H4 (cell line): Measurements from ENCODE around the gene GPR137B. TPM values are rescaled to one million over a fixed set of nuclear protein-coding genes. Genes with fewer than 3 reads are reported as not detected.
"Not testable (repeated sequence)": the region's sequence is repeated elsewhere in the genome, so short reads cannot be mapped to it uniquely, and the experiment has no call there.

Source experiments
- DNase-seq: peaks from one replicate; pipeline ENCODE4 v3.0.0-alpha.2; 2015; ENCODE audit warnings: low spot score
- total RNA-seq: library from RNA; depleted of rRNA; stranded (reverse); fragments of >200 nt; shearing (Covaris generic); gene quantifications from 2 replicates; pipeline ENCODE4 v1.2.3, GENCODE V29; 2014

The GPR137B gene
- total RNA-seq, 1 experiment from 2014 or later = 11.4 TPM

DNA sequence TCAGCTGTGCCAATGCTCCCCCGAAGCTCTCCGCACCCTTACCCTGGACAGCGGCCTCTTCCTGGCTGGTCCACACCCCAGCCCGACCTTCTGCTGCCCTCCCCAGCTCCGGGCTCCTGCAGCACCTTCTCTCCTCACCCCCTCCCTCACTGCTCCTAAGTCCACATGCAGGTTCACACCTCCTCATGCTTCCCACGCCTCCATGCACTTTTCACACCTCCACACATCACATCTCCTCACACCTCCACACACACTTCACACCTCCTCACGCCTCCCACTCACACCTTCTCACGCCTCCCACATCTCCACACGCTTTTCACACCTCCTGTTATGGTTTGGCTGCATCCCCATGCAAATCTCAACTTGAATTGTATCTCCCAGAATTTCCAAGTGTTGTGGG, 18.9 kb downstream of the GPR137B start:
- DNase-seq = no peak

DNA sequence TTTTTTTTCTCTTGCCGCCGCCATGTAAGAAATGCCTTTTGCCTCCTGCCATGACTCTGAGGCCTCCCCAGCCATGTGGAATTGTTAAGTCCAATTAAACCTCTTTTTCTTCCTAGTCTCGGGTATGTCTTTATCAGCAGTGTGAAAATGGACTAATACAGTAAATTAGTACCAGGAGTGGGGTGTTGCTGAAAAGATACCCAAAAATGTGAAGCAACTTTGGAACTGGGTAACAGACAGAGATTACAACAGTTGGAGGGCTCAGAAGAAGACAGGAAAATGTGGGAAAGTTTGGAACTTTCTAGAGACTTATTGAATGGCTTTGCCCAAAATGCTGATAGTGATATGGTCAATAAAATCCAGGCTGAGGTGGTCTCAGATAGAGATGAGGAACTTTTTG, 19.4 kb downstream of the GPR137B start:
- not testable (repeated sequence) for DNase-seq

DNA sequence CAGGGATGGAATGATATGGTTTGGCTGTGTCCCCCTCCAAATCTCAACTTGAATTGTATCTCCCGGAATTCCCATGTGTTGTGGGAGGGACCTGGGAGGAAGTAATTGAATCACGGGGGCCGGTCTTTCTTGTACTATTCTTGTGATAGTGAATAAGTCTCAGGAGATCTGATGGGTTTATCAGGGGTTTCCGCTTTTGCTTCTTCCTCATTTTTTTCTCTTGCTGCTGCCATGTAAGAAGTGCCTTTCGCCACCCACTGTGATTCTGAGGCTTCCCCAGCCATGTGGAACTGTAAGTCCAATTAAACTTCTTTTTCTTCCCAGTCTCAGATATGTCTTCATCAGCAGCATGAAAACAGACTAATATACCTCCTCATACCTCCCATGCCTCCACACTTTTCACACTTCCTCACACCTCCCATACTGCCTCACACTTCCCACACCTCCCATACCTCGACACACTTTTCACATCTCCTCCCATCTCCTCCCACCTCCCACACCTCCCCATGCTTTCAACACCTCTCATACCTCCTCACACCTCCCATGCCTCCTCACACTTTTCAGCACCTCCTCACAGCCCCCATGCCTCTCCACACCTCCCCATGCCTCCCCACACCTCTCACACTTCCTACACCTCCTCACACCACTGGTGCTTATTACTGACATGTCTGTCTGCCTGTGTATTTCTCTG, 21.3 kb downstream of the GPR137B start:
- no peak for DNase-seq

DNA sequence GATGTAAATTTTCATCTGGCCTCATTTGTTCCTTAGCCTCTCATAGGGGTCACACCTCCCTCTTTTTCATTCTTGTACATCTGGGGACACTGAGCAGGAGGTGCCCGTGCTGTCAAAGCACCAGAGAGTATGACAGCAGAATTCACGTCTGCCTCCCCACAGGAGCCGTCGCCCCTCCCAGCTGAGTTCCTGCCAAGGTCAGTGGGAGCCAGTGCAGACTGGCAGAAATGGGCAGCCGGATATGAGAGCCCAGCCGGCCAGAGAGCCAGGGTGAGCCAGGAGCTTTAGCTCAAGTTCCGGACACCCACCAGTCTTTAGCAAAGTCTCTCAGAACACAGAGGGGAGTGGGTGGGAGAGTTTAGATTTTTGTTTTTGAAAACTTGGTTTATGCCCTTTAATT, 21.9 kb downstream of the GPR137B start:
- DNase-seq = no peak

DNA sequence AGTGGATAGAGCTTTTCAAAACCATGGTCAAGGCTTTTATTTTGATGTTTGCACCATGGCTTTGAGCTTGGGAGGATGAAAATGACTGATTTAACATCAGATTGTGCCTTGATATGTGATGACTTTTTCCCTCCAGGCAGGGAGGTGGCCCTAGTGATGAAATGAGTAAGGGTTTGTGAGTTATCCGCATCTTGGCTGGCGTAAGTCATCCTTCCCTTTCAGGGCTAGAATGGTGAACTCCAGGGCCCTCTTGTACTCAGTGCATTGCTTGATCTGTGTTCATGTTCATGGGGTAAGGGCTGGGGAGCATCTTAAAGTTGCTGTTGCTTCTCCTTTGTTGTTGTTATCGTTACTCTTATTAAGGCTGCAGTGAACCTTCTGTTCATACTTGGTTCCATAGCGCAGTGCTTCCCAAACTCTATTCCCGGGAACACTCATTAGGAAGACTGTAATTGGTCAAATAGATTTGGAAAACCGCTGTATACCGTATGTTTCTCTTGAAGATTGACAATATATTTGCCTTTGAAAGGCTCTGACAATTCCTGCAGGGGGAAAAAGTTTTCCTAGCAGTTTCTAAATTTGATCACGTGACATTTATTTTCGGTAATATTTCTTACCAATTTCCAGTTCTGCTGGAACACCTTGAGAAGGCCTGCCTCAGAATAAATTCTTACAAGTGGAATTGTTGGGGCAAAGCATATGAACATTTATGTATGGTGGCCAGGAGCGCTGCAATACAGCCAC, 23.1 kb downstream of the GPR137B start:
- no peak for DNase-seq

DNA sequence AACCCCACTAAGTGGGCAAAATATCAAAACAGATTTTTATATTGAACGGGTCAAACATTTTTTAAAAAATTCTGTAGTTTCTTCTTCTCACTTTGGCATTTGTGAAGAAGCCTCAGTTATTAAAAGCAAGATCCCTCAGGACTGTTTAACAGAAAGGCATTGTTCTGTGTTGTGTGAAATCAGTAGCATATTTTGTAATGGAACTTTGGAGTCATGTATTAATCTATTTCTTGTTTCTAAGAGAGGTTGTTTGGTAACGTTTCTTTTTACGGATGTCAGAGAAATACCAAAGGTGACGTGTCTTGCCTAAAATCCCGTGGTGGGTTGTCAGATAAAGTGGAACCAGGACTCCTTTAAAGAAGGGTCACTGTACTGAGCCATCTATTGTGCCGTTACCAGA, 23.7 kb downstream of the GPR137B start:
- DNase-seq = no peak

DNA sequence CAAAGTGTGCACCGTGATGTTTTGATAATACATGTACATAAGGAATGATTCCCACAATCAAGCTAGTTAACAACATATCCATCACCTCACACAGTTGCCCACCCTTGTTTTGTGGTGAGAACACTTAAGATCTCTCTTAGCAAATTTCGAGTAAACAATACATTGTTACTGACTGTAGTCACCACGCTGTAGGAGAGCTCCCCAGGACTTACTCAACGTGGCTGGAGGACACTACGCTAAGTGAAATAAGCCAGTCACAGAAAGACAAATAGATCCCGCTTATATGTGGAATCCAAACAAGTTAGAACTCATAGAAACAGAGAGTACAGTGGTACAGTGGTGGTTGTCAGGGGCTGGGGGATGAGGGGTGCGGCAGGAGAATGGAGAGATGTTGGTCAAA, 24.8 kb downstream of the GPR137B start:
- DNase-seq = no peak

DNA sequence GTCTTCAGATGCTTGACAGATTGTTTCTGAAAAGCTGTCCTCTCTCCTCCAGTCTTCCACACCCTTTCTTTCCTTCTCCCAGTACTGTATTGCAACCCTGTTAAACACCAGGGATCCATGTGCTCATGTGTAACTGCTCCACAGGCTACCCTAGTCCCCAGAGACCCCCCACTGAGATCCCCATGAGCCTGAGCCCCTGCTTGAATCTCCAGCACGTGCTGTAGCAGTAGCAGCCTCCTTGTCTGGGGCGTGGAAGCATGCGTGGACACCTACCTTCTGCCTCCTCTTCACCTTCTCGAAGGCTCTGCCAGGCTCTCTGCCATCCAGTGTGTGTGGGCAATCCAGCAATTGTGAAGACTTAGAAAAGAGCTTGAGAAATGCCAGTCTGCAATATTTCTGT, 25.2 kb downstream of the GPR137B start:
- DNase-seq = no peak

DNA sequence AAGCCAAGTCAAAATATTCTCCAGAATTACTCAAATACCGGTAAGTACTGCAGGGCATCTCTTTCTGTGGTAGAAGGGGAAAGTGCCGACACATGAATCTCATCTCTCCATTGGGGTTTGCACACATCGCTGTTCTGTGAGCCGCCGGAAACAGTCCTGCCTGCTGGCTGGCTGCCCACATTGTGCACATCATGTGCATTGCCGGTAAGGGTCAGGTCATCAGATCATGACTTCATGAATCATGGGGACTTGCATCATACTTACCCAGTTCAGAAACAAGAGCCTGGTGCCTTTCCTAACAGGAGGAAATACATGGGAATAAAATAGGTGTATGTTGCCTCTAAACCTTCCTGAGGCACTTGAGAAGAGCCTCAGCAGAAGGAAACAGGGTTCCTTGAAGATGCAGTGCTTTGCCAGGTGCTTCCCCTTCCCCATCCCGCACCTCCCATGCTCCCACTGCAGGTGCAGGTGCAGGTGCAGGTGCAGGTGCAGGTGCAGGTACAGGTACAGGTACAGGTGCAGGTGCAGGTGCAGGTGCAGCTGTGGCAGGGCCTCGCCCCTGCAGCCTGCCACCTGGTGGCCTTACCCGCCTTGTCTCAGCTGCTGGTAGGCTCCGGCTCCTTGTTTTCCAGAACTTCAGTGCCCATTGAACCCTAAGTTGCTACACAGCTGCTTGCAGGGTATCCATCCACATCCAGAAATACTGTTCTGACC, 26.5 kb downstream of the GPR137B start:
- DNase-seq = no peak

DNA sequence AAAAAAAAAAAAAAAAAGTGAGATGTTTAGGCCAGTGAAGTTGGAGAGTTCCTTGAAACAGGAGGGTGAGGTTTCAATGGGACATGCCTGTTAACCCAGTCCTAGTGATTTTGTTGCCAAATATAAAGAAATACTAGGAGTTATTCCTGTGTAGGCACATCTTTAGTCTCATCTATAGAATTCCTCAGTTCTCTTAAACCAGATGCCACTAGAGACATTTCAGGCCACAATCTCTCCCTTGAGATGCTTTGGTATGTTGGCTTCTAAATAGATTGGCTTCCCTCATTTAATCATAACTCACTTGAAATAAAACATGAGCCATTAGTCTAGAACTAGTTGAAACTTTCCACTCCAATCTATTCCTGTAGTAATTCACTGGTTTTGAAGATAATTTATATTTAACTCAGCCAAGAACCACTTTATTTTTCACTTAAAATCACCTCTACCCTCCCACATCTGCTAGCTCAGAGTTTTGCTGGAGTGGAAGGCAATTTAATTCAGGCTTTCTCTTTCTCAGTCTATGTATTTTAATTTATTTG, 29.8 kb downstream of the GPR137B start:
- DNase-seq = no peak

DNA sequence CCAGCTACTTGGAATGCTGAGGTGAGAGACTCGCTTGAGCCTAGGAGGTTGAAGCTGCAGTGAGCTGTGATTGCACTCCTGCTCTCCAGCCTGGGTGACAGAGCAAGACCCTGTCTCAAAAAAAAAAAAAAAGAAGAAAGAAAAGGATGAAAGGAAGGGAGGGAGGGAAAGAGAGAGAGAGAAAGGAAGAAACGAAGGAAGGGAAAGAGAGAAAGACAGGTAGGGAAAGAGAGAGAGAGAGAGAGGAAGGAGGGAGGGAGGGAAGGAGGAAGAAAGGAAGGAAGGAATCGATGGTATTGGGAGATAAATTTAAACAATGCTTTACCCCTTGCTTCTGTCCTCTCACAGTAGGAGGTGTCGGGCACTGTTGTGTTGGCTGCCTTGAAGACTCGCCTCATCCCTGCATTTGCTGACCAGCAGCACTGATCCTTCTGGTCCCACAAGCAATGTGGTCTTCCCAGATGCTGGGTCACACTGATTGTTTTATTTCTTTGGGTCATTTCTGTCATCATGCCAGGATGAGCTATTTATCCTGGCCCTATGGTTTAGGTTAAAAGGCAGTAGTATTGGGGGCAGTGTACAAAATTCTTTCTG, 30.9 kb downstream of the GPR137B start:
- no peak for DNase-seq

DNA sequence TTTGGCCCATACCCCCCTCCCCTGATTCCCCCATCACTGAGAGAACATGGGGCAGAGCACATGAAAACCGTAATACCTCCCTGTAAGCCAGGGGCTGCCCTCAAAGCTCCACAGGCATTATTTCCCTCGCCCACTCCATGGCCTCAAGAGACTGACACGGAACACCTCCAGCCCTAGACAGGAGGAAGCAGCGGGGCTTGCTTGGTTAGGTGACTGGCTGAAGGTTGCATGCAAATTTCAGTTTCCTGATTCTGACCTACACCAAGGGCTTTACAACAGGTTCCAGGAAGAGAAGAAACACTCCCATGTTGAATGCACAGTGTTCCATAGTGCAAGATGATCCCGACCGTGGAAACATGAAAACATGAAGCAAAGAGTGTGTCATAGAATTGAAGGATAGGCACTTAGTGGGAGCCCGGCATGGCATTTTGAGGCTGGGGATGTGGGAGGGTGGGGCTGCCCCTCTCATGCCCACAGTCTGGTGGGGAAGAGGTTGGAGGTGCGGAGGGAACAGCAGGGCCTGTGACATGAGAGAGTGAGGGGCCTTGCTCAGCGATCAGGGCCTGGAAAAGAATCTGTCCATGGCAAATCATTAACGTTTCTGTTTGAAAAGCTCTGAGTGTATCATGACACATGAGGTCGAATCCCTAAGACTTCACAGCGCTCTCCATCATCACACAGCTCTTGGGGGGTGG, 33.5 kb downstream of the GPR137B start:
- no peak for DNase-seq

DNA sequence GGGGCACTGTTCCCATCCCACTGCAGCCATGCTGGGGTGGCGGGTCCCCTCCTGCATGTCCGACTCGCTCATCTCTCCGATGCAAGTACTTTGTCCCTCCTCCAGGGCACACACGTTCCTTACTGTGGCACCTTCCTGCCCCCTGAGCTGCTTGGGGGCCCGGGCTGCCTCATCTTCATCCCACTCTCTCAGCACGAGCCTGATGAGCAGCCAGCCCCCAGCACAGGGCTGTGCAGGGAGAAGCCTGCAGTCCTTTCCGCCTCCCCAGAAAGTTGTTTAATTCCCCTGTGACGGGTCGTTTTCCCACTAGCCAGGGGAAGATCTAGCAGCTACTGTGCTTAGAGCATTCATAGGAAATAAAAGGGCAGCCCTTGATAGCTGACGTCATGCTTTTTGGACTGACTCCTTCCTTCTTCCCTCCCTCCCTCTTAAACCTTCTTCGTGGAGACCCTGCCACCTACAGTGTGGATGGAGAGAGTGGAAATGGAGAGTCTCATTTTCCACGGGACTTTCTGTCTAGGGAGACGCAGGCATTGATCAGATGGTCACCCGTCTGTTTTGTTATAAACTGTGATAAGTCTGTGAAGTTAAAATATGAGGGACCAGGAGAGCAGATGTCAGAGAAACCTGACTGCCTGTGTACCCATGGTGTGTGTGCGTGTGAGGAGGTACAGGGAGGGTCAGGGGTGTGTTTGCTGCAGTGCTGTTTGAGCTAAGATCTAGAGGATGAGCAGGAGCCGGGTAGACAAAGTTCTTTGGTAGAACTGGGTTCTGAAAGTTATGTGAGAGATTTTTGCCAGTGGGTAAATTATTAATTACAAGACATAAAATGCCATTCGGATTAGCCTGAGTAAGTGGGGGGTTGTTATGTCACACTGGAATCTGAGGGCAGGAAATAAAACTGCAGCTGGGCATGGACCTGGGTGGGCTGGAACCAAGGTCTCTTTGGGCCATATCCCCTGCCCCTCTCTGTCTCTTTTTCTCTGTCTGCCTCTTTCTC, 34.3 kb downstream of the GPR137B start:
- no peak for DNase-seq

DNA sequence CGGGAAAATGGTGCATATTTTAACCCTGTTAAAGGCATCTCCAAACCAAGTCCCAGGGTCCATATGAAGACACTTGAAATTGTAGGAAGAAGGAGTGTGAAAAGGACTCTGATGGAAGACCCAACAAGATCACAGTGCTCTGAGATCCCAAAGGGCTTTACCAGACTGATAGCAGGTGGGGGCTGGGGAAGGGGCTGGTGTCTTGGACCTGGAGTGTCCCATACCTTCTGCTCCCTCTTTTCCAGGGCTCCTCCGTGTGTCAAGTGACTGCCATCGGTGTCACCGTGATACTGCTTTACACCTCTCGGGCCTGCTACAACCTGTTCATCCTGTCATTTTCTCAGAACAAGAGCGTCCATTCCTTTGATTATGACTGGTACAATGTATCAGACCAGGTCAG, 37.3 kb downstream of the GPR137B start:
- DNase-seq = no peak

DNA sequence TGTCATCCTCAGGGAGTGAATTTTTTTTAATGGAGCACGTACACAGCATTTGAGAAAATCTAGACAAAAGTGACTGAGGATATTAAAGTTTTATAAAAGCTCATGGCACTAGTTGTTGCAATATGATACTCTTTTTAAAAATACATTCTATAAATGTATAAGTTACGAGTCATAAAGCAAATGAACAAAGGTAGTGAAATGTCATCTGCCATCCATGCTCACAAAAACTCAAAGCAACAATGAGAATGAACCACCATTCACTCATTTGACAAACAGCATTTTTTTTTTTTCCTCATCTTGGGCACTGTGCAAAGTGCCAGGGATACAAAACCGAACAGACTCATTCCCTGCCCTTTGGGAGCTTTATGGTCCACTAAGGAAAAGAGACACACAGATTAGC, 38.7 kb downstream of the GPR137B start:
- no peak for DNase-seq

DNA sequence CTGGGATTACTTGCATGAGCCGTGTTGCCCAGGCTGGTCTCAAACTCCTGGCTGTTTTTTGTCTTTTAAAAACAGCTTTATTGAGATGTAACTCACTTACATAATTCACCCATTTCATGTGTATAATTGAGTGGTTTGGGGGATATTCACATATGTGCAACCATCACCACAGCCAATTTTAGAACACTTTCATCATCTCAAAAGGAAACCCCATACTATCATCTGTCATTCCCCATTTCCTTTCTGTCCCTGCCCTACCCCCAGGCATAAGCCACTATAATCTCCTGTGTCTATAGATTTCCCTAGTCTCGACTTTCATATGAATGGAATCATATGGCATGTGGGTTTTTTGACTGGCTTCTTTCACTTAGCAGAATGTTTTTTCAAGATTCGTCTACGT, 43.3 kb downstream of the GPR137B start:
- no peak for DNase-seq

DNA sequence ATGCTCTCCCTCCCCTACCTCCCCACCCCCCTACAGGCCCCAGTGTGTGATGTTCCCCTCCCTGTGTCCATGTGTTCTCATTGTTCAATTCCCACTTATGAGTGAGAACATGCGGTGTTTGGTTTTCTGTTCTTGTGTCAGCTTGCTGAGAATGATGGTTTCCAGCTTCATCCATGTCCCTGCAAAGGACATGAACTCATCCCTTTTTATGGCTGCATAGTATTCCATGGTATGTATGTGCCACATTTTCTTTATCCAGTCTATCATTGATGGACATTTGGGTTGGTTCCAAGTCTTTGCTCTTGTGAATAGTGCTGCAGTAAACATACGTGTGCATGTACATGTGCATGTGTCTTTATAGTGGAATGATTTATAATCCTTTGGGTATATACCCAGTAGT, 44.1 kb downstream of the GPR137B start:
- not testable (repeated sequence) for DNase-seq

DNA sequence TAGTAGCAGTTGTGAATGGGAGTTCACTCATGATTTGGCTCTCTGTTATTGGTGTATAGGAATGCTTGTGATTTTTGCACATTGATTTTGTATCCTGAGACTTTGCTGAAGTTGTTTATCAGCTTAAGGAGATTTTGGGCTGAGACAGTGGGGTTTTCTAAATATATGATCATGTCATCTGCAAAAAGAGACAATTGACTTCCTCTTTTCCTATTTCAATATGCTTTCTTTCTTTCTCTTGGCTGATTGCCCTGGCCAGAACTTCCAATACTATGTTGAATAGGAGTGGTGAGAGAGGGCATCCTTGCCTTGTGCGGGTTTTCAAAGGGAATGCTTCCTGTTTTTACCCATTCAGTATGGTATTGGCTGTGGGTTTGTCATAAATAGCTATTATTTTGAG, 45.7 kb downstream of the GPR137B start:
- not testable (repeated sequence) for DNase-seq

DNA sequence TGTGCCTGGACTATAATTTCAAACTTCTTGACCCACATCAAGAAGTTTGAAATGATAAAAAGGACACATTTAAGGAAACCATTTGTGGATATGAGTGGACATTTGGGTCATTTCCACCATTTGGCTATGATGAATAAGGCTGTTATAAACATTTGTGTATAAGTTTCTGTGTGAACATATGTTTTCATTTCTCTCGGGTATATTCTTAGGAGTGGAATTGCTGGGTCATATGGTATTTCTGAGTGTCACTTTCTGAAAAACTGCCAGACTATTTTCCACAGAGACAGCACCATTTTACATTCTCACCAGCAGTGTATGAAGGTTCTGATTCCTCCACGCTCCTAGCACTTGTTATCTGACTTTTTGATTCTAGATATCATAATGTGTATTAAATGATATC, 50.8 kb downstream of the GPR137B start:
- DNase-seq = no peak

DNA sequence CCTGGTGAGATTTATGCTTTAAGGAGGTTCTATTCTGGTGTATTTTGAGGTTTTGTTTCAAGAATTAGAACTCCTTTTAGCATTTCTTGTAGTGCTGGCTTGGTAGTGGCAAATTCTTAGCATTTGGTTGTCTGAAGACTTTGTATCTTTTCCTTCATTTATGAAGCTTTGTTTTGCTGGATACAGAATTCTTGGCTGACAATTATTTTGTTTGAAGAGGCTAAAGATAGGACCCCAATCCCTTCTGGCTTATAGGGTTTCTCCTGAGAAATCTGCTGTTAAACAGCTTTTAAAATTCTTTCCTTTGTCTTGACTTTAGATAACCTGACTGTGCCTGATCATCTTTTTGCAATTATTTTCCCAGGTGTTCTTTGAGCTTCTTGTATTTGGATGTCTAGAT, 58.6 kb downstream of the GPR137B start:
- DNase-seq = no peak
